Pons (tissue), 1 donor: Measurements from ENCODE around the gene EIPR1.

Source experiments
- DNase-seq: peaks from one replicate; pipeline ENCODE4 v3.0.0-alpha.2; 2016; ENCODE audit warnings: low spot score

The EIPR1 gene

GRCh38 chr2:3357926-3358325, 19.7 kb downstream of the EIPR1 start:
- DNase-seq, result no peak

GRCh38 chr2:3357446-3357845, 20.2 kb downstream of the EIPR1 start:
- peak; percentile 17 for DNase-seq

- no peak for DNase-seq
Observed at GRCh38 chr2:3356799-3357198, 20.8 kb downstream of the EIPR1 start.

GRCh38 chr2:3355951-3356569, 21.6 kb downstream of the EIPR1 start:
- no peak for DNase-seq

GRCh38 chr2:3354986-3355385, 22.6 kb downstream of the EIPR1 start:
- no peak for DNase-seq

- DNase-seq, result peak; percentile 31
Observed at GRCh38 chr2:3349211-3349693, 28.4 kb downstream of the EIPR1 start.

GRCh38 chr2:3348767-3349166, 28.9 kb downstream of the EIPR1 start:
- DNase-seq, result peak; percentile 5

- no peak for DNase-seq
Observed at GRCh38 chr2:3345621-3346020, 32.0 kb downstream of the EIPR1 start.

GRCh38 chr2:3344897-3345296, 32.7 kb downstream of the EIPR1 start:
- DNase-seq, result no peak

GRCh38 chr2:3343012-3343411, 34.6 kb downstream of the EIPR1 start:
- no peak for DNase-seq

- DNase-seq, result no peak
Observed at GRCh38 chr2:3342324-3342723, 35.3 kb downstream of the EIPR1 start.

GRCh38 chr2:3341336-3341735, 36.3 kb downstream of the EIPR1 start:
- no peak for DNase-seq

GRCh38 chr2:3340144-3340543, 37.5 kb downstream of the EIPR1 start:
- DNase-seq, result no peak

GRCh38 chr2:3338340-3338739, 39.3 kb downstream of the EIPR1 start:
- DNase-seq, result no peak

- no peak for DNase-seq
Observed at GRCh38 chr2:3336844-3337243, 40.8 kb downstream of the EIPR1 start.

GRCh38 chr2:3334392-3335345, 42.9 kb downstream of the EIPR1 start:
- DNase-seq, result no peak

- DNase-seq, result no peak
Observed at GRCh38 chr2:3332133-3332532, 45.5 kb downstream of the EIPR1 start.

GRCh38 chr2:3329491-3329890, 48.1 kb downstream of the EIPR1 start:
- no peak for DNase-seq

GRCh38 chr2:3326871-3327270, 50.7 kb downstream of the EIPR1 start:
- DNase-seq, result no peak

- no peak for DNase-seq
Observed at GRCh38 chr2:3326182-3326537, 51.5 kb downstream of the EIPR1 start.

- no peak for DNase-seq
Observed at GRCh38 chr2:3325458-3326181, 52.0 kb downstream of the EIPR1 start.

- DNase-seq, result no peak
Observed at GRCh38 chr2:3324404-3325281, 53.0 kb downstream of the EIPR1 start.
